ENCODE measurements around the gene S100A1. TPM values are rescaled to one million over a fixed set of nuclear protein-coding genes. Genes with fewer than 3 reads are reported as not detected.

S100A1 gene
- total RNA-seq, 1 donor from 2014 or later = not detected

GRCh38 chr1:153610334-153610733 is 17.9 kb upstream of the S100A1 start:
- H3K4me1 Mint-ChIP-seq (ENCODE audit: unreplicated experiment) = peaks cover 60% of the 10 kb centered on the region
- H3K27ac Mint-ChIP-seq (ENCODE audit: unreplicated experiment) = peak overlapping the region; percentile 99
- H3K4me3 Mint-ChIP-seq (ENCODE audit: unreplicated experiment) = peak overlapping the region; percentile 32

DNA sequence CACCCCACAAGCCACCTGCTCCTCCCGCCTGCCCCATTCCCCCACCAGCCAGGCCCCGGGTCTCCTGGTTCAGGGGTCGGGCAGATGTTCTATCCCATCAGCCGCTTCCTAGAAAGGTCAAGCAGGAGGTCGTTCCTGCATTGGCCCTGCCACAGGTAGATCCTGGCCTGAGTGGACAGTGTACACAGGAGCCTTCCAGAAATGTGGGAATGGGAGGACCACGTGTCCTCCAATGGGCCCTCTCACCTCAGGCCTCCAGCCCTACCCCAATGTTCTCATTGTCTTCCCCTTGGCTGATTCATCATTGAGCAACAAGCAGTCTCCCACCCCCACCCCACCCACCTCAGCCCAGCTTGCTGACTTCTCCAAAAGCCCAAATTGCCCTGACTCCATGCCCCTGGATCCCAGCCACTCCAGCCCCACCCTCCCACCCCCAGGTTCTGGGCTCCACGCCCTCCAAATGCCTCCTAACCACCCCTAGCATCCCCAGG is 17.4 kb upstream of the S100A1 start:
- no peaks in the 10 kb centered on the region for H3K9me3 Mint-ChIP-seq (ENCODE audit: unreplicated experiment)
- peaks cover 60% of the 10 kb centered on the region for H3K4me1 Mint-ChIP-seq (ENCODE audit: unreplicated experiment)
- peaks cover 7% of the 10 kb centered on the region for H3K36me3 Mint-ChIP-seq (ENCODE audit: unreplicated experiment)
- TF ChIP-seq, protein P1, sequence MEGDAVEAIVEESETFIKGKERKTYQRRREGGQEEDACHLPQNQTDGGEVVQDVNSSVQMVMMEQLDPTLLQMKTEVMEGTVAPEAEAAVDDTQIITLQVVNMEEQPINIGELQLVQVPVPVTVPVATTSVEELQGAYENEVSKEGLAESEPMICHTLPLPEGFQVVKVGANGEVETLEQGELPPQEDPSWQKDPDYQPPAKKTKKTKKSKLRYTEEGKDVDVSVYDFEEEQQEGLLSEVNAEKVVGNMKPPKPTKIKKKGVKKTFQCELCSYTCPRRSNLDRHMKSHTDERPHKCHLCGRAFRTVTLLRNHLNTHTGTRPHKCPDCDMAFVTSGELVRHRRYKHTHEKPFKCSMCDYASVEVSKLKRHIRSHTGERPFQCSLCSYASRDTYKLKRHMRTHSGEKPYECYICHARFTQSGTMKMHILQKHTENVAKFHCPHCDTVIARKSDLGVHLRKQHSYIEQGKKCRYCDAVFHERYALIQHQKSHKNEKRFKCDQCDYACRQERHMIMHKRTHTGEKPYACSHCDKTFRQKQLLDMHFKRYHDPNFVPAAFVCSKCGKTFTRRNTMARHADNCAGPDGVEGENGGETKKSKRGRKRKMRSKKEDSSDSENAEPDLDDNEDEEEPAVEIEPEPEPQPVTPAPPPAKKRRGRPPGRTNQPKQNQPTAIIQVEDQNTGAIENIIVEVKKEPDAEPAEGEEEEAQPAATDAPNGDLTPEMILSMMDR (IDR thresholded peaks at IDR 0.05) = no peak
- peak overlapping the region; percentile 90 for H3K4me3 Mint-ChIP-seq (ENCODE audit: unreplicated experiment)
- no peaks in the 10 kb centered on the region for H3K27me3 Mint-ChIP-seq (ENCODE audit: unreplicated experiment)
- DNase-seq (ENCODE audit: extremely low spot score, unreplicated experiment) = no peak
- H3K27ac Mint-ChIP-seq (ENCODE audit: unreplicated experiment) = peak overlapping the region; percentile 99

More at GRCh38 chr1:153610334-153610733, 17.9 kb upstream of the S100A1 start:
- Mint-ChIP-seq H3K36me3 (ENCODE audit: unreplicated experiment) (peaks cover 7% of the 10 kb centered on the region), H3K27me3 (ENCODE audit: unreplicated experiment) (no peaks in the 10 kb centered on the region), H3K9me3 (ENCODE audit: unreplicated experiment) (no peaks in the 10 kb centered on the region)
- DNase-seq (ENCODE audit: extremely low spot score, unreplicated experiment) = no peak
- TF ChIP-seq, protein P1 (IDR thresholded peaks at IDR 0.05) = no peak

- TF ChIP-seq, protein P1 (IDR thresholded peaks at IDR 0.05) = no peak
- peaks cover 7% of the 10 kb centered on the region for H3K36me3 Mint-ChIP-seq (ENCODE audit: unreplicated experiment)
- no peak for DNase-seq (ENCODE audit: extremely low spot score, unreplicated experiment)
- peaks cover 62% of the 10 kb centered on the region for H3K4me1 Mint-ChIP-seq (ENCODE audit: unreplicated experiment)
- no peaks in the 10 kb centered on the region for H3K9me3 Mint-ChIP-seq (ENCODE audit: unreplicated experiment)
- H3K27me3 Mint-ChIP-seq (ENCODE audit: unreplicated experiment) = no peaks in the 10 kb centered on the region
- peak overlapping the region; percentile 90 for H3K4me3 Mint-ChIP-seq (ENCODE audit: unreplicated experiment)
- peak overlapping the region; percentile 95 for H3K27ac Mint-ChIP-seq (ENCODE audit: unreplicated experiment)
These were observed 16.9 kb upstream of the S100A1 start for GRCh38 chr1:153611356-153611755.

GRCh38 chr1:153612111-153612754 is 16.0 kb upstream of the S100A1 start:
- Mint-ChIP-seq H3K36me3 (ENCODE audit: unreplicated experiment) (no peaks in the 10 kb centered on the region), H3K27ac (ENCODE audit: unreplicated experiment) (peak overlapping the region; percentile 95), H3K27me3 (ENCODE audit: unreplicated experiment) (no peaks in the 10 kb centered on the region), H3K9me3 (ENCODE audit: unreplicated experiment) (no peaks in the 10 kb centered on the region), H3K4me3 (ENCODE audit: unreplicated experiment) (peak overlapping the region; percentile 90), H3K4me1 (ENCODE audit: unreplicated experiment) (peaks cover 65% of the 10 kb centered on the region)
- TF ChIP-seq, protein P1 (IDR thresholded peaks at IDR 0.05) = no peak
- no peak for DNase-seq (ENCODE audit: extremely low spot score, unreplicated experiment)

GRCh38 chr1:153612755-153613331 is 15.4 kb upstream of the S100A1 start, which contains the start of gene S100A16:
S100A16 (minus strand) TSS chr1:153613137; CDS start chr1:153608151, 4,986 bp downstream.
- Mint-ChIP-seq H3K4me3 (ENCODE audit: unreplicated experiment) (peak within 1 kb of the TSS; percentile 90), H3K27me3 (ENCODE audit: unreplicated experiment) (no peaks in the 10 kb centered on the region), H3K36me3 (ENCODE audit: unreplicated experiment) (no peaks in the 10 kb centered on the region), H3K9me3 (ENCODE audit: unreplicated experiment) (no peaks in the 10 kb centered on the region), H3K4me1 (ENCODE audit: unreplicated experiment) (peaks cover 69% of the 10 kb centered on the region), H3K27ac (ENCODE audit: unreplicated experiment) (peak within 1 kb of the TSS; percentile 95)
- TF ChIP-seq, protein P1 (IDR thresholded peaks at IDR 0.05) = no peak
- DNase-seq (ENCODE audit: extremely low spot score, unreplicated experiment) = peak; percentile 88
